ENCODE measurements around the gene CFAP251. TPM values are rescaled to one million over a fixed set of nuclear protein-coding genes. Genes with fewer than 3 reads are reported as not detected.

The CFAP251 gene
- total RNA-seq, 1 experiment from 2014 or later: 3.2 TPM

DNA sequence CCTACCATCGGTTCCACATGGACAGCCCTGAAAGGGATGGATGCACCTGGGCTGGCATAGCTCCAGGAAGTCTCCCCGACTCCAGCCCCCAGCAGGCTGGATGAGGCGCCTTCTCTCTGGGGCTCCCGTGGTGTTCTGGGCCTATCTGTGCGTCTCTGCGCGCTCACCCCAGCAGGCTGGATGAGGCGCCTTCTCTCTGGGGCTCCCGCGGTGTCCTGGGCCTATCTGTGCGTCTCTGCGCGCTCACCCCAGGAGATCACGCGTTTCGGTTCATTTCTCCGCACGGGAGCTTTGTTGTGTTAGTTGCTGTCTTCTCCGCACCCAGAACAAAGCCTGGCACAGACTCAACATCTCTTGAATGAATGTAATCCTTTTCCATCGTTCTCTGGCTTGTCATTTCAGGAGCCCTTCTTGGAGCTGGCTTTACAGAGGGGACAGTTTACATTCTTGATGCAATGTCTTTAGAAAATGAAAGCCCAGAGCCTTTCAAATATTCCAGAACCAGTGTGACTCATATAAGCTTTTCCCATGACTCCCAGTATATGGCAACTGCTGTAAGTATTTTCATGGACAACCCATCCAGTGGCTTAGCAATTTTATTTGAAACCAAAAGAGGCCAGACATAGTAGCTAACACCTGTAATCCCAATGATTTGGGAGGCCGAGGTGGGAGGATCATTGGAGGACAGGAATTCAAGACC is 40.3 kb downstream of the CFAP251 start:
- Histone ChIP-seq H2AFZ (ENCODE audit: low read length) (no peak overlapping the region), H4K20me1 (ENCODE audit: low read length) (no peaks in the 10 kb centered on the region), H3K4me2 (ENCODE audit: low read length) (no peak overlapping the region), H3F3A (ENCODE audit: low read length, unreplicated experiment) (no peaks in the 10 kb centered on the region), H3K9ac (ENCODE audit: low read length) (no peak overlapping the region), H3K9me2 (replicated peaks; ENCODE audit: low read length) (no peaks in the 10 kb centered on the region), H3K4me3 (ENCODE audit: low read length) (no peak overlapping the region), H3K79me2 (ENCODE audit: low read length) (no peaks in the 10 kb centered on the region), H3K9me3 (ENCODE audit: low read length) (no peaks in the 10 kb centered on the region), H3K27me3 (ENCODE audit: low read length) (no peaks in the 10 kb centered on the region), H3K4me1 (ENCODE audit: insufficient read depth, low read length) (peaks cover 4% of the 10 kb centered on the region; the same call in 1 of the 2 replicates), H3K27ac (ENCODE audit: low read length) (no peak overlapping the region), H3K36me3 (ENCODE audit: low read depth, low read length) (no peaks in the 10 kb centered on the region)
- POLR2A ChIA-PET (ENCODE audit: unreplicated experiment): no interaction called here
- TF ChIP-seq, protein P1, sequence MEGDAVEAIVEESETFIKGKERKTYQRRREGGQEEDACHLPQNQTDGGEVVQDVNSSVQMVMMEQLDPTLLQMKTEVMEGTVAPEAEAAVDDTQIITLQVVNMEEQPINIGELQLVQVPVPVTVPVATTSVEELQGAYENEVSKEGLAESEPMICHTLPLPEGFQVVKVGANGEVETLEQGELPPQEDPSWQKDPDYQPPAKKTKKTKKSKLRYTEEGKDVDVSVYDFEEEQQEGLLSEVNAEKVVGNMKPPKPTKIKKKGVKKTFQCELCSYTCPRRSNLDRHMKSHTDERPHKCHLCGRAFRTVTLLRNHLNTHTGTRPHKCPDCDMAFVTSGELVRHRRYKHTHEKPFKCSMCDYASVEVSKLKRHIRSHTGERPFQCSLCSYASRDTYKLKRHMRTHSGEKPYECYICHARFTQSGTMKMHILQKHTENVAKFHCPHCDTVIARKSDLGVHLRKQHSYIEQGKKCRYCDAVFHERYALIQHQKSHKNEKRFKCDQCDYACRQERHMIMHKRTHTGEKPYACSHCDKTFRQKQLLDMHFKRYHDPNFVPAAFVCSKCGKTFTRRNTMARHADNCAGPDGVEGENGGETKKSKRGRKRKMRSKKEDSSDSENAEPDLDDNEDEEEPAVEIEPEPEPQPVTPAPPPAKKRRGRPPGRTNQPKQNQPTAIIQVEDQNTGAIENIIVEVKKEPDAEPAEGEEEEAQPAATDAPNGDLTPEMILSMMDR (conservative IDR thresholded peaks at IDR 0.05; ENCODE audit: low read depth, low read length): no peak
- intact Hi-C loops (cut with micrococcal nuclease): no loop called here
- BruUV-seq (replicated peaks): no TSS peak
- no peak for DNase-seq
- no peak for ATAC-seq
- CTCF ChIA-PET: interaction anchor here (0.6 kb wide), 1 partner anchor 84 kb away, joined by 3 read pairs; no protein-coding TSS in a partner anchor

DNA sequence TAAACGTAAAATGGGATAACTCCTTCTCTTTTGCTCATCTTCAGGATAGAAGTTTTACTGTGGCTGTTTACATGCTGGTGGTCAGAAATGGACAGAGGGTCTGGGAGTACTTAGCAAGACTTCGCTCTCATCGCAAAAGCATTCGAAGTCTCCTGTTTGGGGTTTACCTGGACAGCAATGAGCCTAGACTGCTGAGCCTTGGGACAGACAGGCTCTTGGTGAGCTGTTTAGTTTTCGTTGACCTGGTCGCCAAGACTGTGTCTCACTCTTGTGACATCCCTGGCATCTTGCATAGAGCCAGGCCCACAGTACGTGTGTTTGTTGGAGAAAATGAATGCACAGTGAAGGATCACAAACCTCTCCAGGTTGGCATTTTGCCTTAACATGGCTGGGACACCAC is 42.1 kb downstream of the CFAP251 start:
- no peak overlapping the region for H2AFZ ChIP-seq (ENCODE audit: low read length)
- no peak overlapping the region for H3K4me3 ChIP-seq (ENCODE audit: low read length)
- no TSS peak for BruUV-seq (replicated peaks)
- DNase-seq (no peak), ATAC-seq (no peak)
- peaks cover 15% of the 10 kb centered on the region for H3K4me1 ChIP-seq (ENCODE audit: insufficient read depth, low read length)
- H3K4me2 ChIP-seq (ENCODE audit: low read length): no peak overlapping the region
- no peaks in the 10 kb centered on the region for H3K36me3 ChIP-seq (ENCODE audit: low read depth, low read length)
- no peaks in the 10 kb centered on the region for H4K20me1 ChIP-seq (ENCODE audit: low read length)
- H3K79me2 ChIP-seq (ENCODE audit: low read length): no peaks in the 10 kb centered on the region
- POLR2A ChIA-PET (ENCODE audit: unreplicated experiment): no interaction called here
- intact Hi-C loops (cut with micrococcal nuclease): no loop called here
- H3K9ac ChIP-seq (ENCODE audit: low read length): no peak overlapping the region
- no peak overlapping the region for H3K27ac ChIP-seq (ENCODE audit: low read length)
- H3K27me3 ChIP-seq (ENCODE audit: low read length): no peaks in the 10 kb centered on the region
- H3K9me2 ChIP-seq (replicated peaks; ENCODE audit: low read length): no peaks in the 10 kb centered on the region
- CTCF ChIA-PET: no interaction called here
- no peaks in the 10 kb centered on the region for H3K9me3 ChIP-seq (ENCODE audit: low read length)
- no peaks in the 10 kb centered on the region for H3F3A ChIP-seq (ENCODE audit: low read length, unreplicated experiment)
- TF ChIP-seq EZH2 (IDR thresholded peaks at IDR 0.05; ENCODE audit: low read length, unreplicated experiment) (no peak), EZH2phosphoT487 (IDR thresholded peaks at IDR 0.05; ENCODE audit: borderline replicate concordance, low read length) (no peak)
- TF ChIP-seq, protein P1 (conservative IDR thresholded peaks at IDR 0.05; ENCODE audit: low read depth, low read length): no peak

DNA sequence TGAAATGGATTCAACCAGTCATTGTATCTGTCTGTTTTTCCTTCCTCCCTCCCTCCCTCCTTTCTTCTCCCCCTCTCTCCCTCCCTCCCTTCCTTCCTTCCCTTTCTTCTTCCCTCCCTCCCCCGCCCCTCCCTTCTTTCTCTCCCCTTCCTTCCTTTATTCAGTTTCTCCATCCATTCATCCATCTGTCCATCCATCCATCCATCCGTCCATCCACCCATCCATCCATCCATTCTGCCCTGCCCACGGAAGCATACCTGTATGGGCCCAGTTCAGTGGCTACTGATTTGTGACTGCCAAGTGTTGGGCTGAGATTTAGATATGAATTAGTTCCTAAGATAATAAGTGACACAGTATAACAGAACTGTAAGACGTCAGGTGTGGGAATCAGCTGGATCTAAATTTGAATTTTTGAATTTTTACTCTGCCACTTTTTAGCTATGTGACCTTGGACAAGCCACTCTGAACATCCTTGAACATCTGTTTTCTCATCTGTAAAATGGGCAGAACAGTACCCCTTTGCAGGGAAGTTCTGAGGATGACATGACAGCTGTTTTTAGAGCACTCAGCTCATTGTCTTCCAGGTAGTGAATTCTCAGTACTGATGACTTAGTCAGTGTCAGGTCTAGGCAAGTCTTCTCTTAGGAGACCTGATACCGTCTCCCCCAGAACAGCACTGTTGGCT is 42.9 kb downstream of the CFAP251 start:
- ATAC-seq: no peak
- H2AFZ ChIP-seq (ENCODE audit: low read length): no peak overlapping the region

More for the DNA sequence above, 42.9 kb downstream of the CFAP251 start:
- Histone ChIP-seq H3K4me3 (ENCODE audit: low read length) (no peak overlapping the region), H3K27ac (ENCODE audit: low read length) (no peak overlapping the region), H3K9me2 (replicated peaks; ENCODE audit: low read length) (no peaks in the 10 kb centered on the region), H3F3A (ENCODE audit: low read length, unreplicated experiment) (no peaks in the 10 kb centered on the region), H3K79me2 (ENCODE audit: low read length) (no peaks in the 10 kb centered on the region), H3K36me3 (ENCODE audit: low read depth, low read length) (no peaks in the 10 kb centered on the region), H3K4me2 (ENCODE audit: low read length) (no peak overlapping the region), H3K9ac (ENCODE audit: low read length) (no peak overlapping the region), H4K20me1 (ENCODE audit: low read length) (no peaks in the 10 kb centered on the region), H3K27me3 (ENCODE audit: low read length) (no peaks in the 10 kb centered on the region), H3K4me1 (ENCODE audit: insufficient read depth, low read length) (peaks cover 19% of the 10 kb centered on the region), H3K9me3 (ENCODE audit: low read length) (no peaks in the 10 kb centered on the region)
- intact Hi-C loops (cut with micrococcal nuclease): no loop called here
- BruUV-seq (replicated peaks): no TSS peak
- TF ChIP-seq EZH2 (IDR thresholded peaks at IDR 0.05; ENCODE audit: low read length, unreplicated experiment) (no peak), EZH2phosphoT487 (IDR thresholded peaks at IDR 0.05; ENCODE audit: borderline replicate concordance, low read length) (no peak)
- TF ChIP-seq, protein P1 (conservative IDR thresholded peaks at IDR 0.05; ENCODE audit: low read depth, low read length): no peak
- CTCF ChIA-PET: no interaction called here
- DNase-seq: no peak
- POLR2A ChIA-PET (ENCODE audit: unreplicated experiment): no interaction called here
